Measurements from ENCODE around the gene SCYL3. TPM values are rescaled to one million over a fixed set of nuclear protein-coding genes. Genes with fewer than 3 reads are reported as not detected.

The SCYL3 gene
- total and polyA plus RNA-seq, 2 of the 13 experiments (the other 11 are each of a cell fraction or from before 2014, with no cell fraction given), result 3.3 to 4.9 TPM

DNA sequence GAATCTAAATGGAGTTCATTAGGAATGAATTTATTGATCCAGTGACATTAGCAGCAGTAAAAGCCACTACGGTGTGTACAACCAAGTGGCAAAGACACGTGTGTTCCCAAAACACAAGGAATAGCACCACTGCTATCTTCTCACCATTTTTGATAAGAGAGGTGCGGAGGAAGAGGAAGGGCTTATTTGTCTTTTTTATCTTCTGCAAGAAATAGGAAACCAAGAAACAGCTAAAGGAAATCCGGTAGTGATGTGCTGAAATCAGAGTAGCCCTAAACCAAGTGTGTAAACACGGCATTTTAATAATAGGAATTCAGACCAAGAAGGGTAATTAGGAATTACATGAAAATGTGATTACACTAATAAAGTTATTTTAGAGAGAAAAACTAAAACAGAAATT lies 9.1 kb upstream of the SCYL3 start:
- Histone ChIP-seq H3K36me3 (replicated peaks in 1 of 2; ENCODE audit: control insufficient read depth in 1 of 2, insufficient read depth in 2 of 2, low read length in 2 of 2) (no peaks in the 10 kb centered on the region), H3K9me3 (ENCODE audit: low read length) (no peaks in the 10 kb centered on the region), H3K4me2 (ENCODE audit: low read depth, low read length) (no peak overlapping the region), H3K9ac (ENCODE audit: insufficient read depth, low read depth, low read length) (no peak overlapping the region), H3K79me2 (ENCODE audit: insufficient read depth, low read length) (no peaks in the 10 kb centered on the region), H3K27ac (ENCODE audit: extremely low read length, insufficient read depth, low read length) (no peak overlapping the region), H3K4me3 (replicated peaks in 1 of 3; ENCODE audit: insufficient read depth in 1 of 3, low read depth in 2 of 3, low read length in 3 of 3) (no peak overlapping the region), H3K4me1 (ENCODE audit: insufficient read depth, low read length) (peaks cover 9% of the 10 kb centered on the region; the same call in 1 of the 2 replicates), H4K20me1 (ENCODE audit: insufficient read depth, low read length) (no peaks in the 10 kb centered on the region), H2AFZ (ENCODE audit: low read length) (no peak overlapping the region), H3K27me3 (ENCODE audit: control insufficient read depth in 1 of 2, insufficient read depth in 2 of 2, low read length in 2 of 2) (peaks cover 1 to 5% of the 10 kb centered on the region in 2 experiments; a peak in 2 of 5 replicates)
- in situ Hi-C loops (cut with HindIII; ENCODE audit: extremely low pct_ligation_motif_present, low pct_unique_long_range_greater_than_20kb), result no loop called here
- TF ChIP-seq ZFAT (CRISPR knock-in tag; conservative IDR thresholded peaks at IDR 0.05) (no peak), ZNF879 (CRISPR knock-in tag; IDR thresholded peaks at IDR 0.05) (no peak), ZNF484 (CRISPR knock-in tag; IDR thresholded peaks at IDR 0.05; ENCODE audit: borderline replicate concordance, low read depth) (no peak), RBM22 (optimal IDR thresholded peaks at IDR 0.05; ENCODE audit: low read length) (no peak), SNRNP70 (IDR thresholded peaks at IDR 0.05; ENCODE audit: low read depth, low read length) (no peak), CBX1 (IDR thresholded peaks at IDR 0.05; ENCODE audit: low read depth) (no peak), AGO1 (IDR thresholded peaks at IDR 0.05; ENCODE audit: low read depth, low read length, poor library complexity, severe bottlenecking) (no peak), FIP1L1 (IDR thresholded peaks at IDR 0.05; ENCODE audit: borderline replicate concordance, insufficient read depth, low read depth, low read length) (no peak), ZNF747 (CRISPR knock-in tag; IDR thresholded peaks at IDR 0.05; ENCODE audit: borderline replicate concordance) (no peak), DRAP1 (CRISPR knock-in tag; IDR thresholded peaks at IDR 0.05) (no peak), HHEX (CRISPR knock-in tag; IDR thresholded peaks at IDR 0.05) (no peak), CCDC6 (CRISPR knock-in tag; IDR thresholded peaks at IDR 0.05) (no peak), ZBTB44 (CRISPR knock-in tag; IDR thresholded peaks at IDR 0.05) (no peak)
- TF ChIP-seq, protein P1, sequence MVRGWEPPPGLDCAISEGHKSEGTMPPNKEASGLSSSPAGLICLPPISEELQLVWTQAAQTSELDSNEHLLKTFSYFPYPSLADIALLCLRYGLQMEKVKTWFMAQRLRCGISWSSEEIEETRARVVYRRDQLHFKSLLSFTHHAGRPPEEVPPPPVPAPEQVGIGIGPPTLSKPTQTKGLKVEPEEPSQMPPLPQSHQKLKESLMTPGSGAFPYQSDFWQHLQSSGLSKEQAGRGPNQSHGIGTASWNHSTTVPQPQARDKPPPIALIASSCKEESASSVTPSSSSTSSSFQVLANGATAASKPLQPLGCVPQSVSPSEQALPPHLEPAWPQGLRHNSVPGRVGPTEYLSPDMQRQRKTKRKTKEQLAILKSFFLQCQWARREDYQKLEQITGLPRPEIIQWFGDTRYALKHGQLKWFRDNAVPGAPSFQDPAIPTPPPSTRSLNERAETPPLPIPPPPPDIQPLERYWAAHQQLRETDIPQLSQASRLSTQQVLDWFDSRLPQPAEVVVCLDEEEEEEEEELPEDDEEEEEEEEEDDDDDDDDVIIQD (CRISPR knock-in tag; IDR thresholded peaks at IDR 0.05; ENCODE audit: low read depth), result no peak
- POLR2A ChIA-PET, result no interaction called here
- CTCF ChIA-PET (ENCODE audit: low intra/inter-chr PET ratio, low total read pairs), result no interaction called here
- ATAC-seq (no peak), FAIRE-seq (no peak), DNase-seq (ENCODE audit: low spot score) (no peak)
- no TSS peak for BruUV-seq (replicated peaks)
- intact Hi-C loops (cut with micrococcal nuclease; ENCODE audit: unreplicated experiment), result no loop called here
- 39% methylated on average over 5 of the region's 5 CpGs for WGBS (ENCODE audit: low lambda C conversion rate)

Measured in HepG2 (cell line).